HepG2 (cell line): ENCODE data around the gene CD300LB.

ENCODE experiments used
- CTCF ChIP-seq: sonication (generic); formaldehyde crosslinking; IDR thresholded peaks from 2 replicates; pipeline ENCODE4 v1.5.0; 2020; ENCODE audit warnings: mild to moderate bottlenecking, missing genetic modification reagents, moderate library complexity
- MED8 ChIP-seq: sonication (generic); formaldehyde crosslinking; IDR thresholded peaks from 2 replicates; pipeline ENCODE4 v1.8.1; 2023; ENCODE audit warnings: mild to moderate bottlenecking, missing genetic modification reagents; ENCODE audit not compliant: insufficient replicate concordance
- MZF1 ChIP-seq: sonication (generic); formaldehyde crosslinking; IDR thresholded peaks from 2 replicates; pipeline ENCODE4 v1.8.1; 2023; ENCODE audit warnings: mild to moderate bottlenecking, missing genetic modification reagents, borderline replicate concordance
- RAD21 ChIP-seq: fragments of 450-650 bp; formaldehyde crosslinking; IDR thresholded peaks from 2 replicates; pipeline ENCODE4 v1.5.0; 2020; ENCODE audit warnings: mild to moderate bottlenecking
- ZBTB8A ChIP-seq: sonication (generic); formaldehyde crosslinking; IDR thresholded peaks from 2 replicates; pipeline ENCODE4 v1.4.0; 2020; ENCODE audit warnings: mild to moderate bottlenecking, low read depth, missing genetic modification reagents, borderline replicate concordance
- TF ChIP-seq, protein P1 (sequence below): fragments of 450-650 bp; IDR thresholded peaks from 2 replicates; pipeline ENCODE4 v1.6.1; 2016

DNA sequence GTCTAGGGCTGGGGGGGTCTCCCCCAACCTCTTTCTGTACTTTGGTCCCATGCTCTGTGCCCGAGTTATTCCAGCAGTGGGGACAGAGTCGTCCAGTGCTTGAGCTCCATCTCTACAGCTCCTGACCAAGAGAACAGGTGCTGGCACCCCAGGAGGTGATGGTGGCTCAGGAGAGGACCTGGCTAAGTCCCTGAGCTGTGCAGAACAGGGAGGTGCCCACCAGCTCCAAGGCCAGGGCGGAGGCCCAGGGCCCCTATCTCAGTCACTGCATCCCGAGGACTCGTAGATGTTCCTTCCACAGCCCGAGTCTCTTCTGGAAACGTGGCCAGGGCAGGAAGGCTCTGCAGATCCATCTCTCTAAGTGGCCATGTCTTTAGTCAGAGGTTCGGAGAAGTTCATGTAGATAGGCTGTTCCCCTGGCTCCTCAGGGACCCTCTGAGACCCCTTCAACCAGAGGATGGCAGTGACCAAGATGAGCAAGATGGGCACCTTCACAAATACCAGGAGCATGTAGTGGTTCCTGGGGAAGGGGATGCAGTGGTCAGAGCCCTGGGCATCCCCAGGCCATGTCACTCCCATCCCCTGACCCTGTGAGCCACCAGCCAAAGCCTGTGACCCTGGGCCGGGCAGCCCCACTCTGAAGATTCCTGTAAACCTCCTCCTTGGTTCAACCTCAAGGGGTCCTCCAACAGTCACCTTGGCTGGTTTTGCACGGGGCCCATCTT, 8.7 kb downstream of the CD300LB start:
- TF ChIP-seq MZF1 (CRISPR knock-in tag): no peak
- no peak for TF ChIP-seq MED8
- no peak for TF ChIP-seq CTCF
- TF ChIP-seq, protein P1, sequence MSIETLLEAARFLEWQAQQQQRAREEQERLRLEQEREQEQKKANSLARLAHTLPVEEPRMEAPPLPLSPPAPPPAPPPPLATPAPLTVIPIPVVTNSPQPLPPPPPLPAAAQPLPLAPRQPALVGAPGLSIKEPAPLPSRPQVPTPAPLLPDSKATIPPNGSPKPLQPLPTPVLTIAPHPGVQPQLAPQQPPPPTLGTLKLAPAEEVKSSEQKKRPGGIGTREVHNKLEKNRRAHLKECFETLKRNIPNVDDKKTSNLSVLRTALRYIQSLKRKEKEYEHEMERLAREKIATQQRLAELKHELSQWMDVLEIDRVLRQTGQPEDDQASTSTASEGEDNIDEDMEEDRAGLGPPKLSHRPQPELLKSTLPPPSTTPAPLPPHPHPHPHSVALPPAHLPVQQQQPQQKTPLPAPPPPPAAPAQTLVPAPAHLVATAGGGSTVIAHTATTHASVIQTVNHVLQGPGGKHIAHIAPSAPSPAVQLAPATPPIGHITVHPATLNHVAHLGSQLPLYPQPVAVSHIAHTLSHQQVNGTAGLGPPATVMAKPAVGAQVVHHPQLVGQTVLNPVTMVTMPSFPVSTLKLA: no peak
- no peak for TF ChIP-seq ZBTB8A (CRISPR knock-in tag)
- TF ChIP-seq RAD21 (CRISPR knock-in tag): no peak
